Retinal pigment epithelial cell (primary cell): ENCODE data around the gene DEDD.

ENCODE experiments used
- DNase-seq: peaks from one replicate; pipeline ENCODE4 v3.0.0-alpha.2; 2010; ENCODE audit warnings: low read depth
- H3K4me3 ChIP-seq: 2 replicates; pipeline ENCODE4 v1.5.1; 2011; ENCODE audit warnings: mild to moderate bottlenecking, low read length, control low read depth, moderate library complexity
- TF ChIP-seq, protein P1 (sequence below): conservative IDR thresholded peaks from 2 replicates; pipeline ENCODE4 v1.5.1; 2011; ENCODE audit warnings: low read depth, low read length, control low read depth, inconsistent platforms

DEDD gene

DNA sequence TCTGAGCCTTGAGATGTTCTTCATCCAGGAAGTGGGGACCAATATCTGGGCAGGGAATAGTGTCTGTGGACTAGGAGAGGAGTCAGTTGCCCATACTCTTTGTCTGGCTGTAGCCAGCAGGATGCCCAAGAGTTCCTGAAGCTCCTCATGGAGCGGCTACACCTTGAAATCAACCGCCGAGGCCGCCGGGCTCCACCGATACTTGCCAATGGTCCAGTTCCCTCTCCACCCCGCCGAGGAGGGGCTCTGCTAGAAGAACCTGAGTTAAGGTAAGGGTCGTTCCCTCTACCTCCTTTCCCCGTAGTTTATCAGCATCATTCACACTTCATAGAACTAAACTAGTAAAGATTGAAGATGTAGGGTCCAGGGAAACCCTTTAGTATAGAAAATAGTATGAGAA, 30.3 kb upstream of the DEDD start:
- TF ChIP-seq, protein P1, sequence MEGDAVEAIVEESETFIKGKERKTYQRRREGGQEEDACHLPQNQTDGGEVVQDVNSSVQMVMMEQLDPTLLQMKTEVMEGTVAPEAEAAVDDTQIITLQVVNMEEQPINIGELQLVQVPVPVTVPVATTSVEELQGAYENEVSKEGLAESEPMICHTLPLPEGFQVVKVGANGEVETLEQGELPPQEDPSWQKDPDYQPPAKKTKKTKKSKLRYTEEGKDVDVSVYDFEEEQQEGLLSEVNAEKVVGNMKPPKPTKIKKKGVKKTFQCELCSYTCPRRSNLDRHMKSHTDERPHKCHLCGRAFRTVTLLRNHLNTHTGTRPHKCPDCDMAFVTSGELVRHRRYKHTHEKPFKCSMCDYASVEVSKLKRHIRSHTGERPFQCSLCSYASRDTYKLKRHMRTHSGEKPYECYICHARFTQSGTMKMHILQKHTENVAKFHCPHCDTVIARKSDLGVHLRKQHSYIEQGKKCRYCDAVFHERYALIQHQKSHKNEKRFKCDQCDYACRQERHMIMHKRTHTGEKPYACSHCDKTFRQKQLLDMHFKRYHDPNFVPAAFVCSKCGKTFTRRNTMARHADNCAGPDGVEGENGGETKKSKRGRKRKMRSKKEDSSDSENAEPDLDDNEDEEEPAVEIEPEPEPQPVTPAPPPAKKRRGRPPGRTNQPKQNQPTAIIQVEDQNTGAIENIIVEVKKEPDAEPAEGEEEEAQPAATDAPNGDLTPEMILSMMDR: no peak
- H3K4me3 ChIP-seq: no peak overlapping the region
- DNase-seq: no peak

DNA sequence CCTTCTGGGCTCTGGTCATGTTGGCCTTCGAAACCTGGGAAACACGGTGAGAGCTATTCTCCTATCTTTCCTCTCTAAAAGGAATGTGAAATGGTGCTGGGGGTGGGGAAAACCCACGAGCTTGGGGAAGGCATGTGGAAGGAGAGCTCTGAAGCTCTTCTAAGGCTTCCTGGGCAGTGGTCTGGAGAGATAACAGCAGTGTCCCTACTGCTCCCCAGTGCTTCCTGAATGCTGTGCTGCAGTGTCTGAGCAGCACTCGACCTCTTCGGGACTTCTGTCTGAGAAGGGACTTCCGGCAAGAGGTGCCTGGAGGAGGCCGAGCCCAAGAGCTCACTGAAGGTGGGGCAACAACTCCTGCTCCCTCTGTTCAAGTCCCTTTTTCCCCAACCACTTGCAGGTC, 29.6 kb upstream of the DEDD start:
- TF ChIP-seq, protein P1: no peak
- H3K4me3 ChIP-seq: no peak overlapping the region
- DNase-seq: no peak

DNA sequence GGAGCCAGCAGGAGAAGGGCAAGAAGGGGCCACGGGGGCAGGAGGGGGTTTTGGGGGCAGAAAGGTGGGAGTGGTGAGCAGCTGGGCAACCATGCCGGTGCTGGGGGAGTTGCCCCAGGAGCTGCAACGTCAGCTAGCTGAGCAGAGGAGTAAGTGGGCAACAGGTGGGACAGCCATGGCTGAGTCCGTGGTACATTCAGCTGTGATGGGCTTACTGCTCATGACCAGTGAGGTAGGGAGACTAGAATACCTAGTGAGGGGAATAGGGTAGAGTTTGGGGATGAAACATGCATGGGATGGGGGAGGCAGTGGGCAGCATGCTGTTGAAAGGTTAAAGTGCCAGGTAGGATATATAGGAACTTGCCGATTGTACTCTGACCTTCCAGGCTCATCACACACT, 29.2 kb upstream of the DEDD start:
- DNase-seq: no peak
- TF ChIP-seq, protein P1: no peak
- H3K4me3 ChIP-seq: no peak overlapping the region

DNA sequence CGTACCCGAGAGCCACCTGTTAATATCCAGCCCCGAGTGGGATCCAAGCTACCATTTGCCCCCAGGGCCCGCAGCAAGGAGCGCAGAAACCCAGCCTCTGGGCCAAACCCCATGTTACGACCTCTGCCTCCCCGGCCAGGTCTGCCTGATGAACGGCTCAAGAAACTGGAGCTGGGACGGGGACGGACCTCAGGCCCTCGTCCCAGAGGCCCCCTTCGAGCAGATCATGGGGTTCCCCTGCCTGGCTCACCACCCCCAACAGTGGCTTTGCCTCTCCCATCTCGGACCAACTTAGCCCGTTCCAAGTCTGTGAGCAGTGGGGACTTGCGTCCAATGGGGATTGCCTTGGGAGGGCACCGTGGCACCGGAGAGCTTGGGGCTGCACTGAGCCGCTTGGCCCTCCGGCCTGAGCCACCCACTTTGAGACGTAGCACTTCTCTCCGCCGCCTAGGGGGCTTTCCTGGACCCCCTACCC, 28.2 kb upstream of the DEDD start:
- no peak overlapping the region for H3K4me3 ChIP-seq
- DNase-seq: no peak
- TF ChIP-seq, protein P1: no peak

DNA sequence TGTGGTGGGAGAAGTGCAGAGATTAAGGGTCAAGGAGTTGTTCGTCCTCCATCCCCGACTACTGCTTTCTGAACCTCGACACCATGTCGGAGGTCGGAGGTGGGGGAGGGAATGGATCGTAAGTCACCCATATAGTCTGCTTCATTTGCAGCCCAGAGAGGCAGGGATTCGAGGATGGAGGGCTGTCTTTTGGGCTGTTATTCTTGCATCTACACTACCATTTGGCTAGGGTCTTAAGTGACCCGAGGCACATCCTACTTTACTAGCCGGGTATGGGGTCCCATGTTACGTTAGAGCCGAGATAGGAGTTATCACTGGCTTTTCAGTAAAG, 27.4 kb upstream of the DEDD start:
- TF ChIP-seq, protein P1: no peak
- peak overlapping the region; percentile 87 for H3K4me3 ChIP-seq
- DNase-seq: no peak

DNA sequence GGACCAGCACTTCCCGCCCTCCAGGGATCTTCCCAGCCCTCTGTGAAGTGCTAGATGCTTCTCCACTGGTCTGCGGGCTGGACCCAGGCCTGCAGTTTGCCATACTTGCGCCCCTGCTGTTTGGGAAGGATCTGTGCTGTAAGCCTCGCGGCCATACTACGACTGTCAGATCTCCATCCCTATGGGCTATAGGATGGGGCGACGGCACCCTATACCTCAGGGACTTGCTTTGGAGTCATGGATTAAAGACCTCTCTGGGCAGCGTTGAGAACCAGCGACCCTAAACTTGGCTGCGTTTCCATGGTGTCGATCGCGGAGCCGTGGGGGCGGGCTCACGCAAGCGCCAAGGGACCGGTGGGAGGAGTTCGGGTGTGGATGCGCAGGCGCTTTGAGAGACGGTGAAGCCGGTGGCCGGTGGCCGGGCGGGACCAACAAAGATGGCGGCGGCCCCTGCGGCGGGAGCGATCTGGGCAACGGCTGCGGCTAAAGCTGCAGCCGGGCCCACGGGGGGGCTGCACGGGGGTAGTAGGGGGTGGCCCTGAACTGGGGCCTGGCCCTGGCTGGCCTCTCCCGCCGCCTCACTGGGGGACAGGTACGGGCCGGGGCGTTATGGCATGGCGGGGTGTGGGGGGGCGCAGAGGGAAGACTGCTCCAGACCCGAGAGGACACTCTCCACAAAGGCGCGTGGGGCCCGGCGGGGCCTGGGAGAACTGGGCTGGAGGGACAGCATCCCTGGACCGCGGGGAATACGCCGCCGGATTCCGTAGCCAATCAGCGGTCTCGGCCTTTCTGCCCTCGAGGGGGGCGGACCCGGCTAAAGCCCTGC, 26.8 kb upstream of the DEDD start, which contains the start of gene USP21:
Gene USP21 (plus strand): TSS at position 414 of the 826 bp plus-strand sequence. CDS start 1,141 bp downstream, outside the sequence.
- peak within 1 kb of the TSS; percentile 87 for H3K4me3 ChIP-seq
- TF ChIP-seq, protein P1: peak; percentile 42
- no peak for DNase-seq
